HG03342 (cell line): Measurements from ENCODE around the gene DENND2A.
"Not testable (repeated sequence)": the region's sequence is repeated elsewhere in the genome, so short reads cannot be mapped to it uniquely, and the experiment has no call there.

Source experiments
- ATAC-seq: cut with Tn5 transposase; IDR thresholded peaks from one replicate; pipeline ENCODE4 v1.9.1; 2021; ENCODE audit warnings: mild to moderate bottlenecking, moderate library complexity; ENCODE audit not compliant: unreplicated experiment

The DENND2A gene

GRCh38 chr7:140623980-140624379 is 16.6 kb downstream of the DENND2A start:
- no peak for ATAC-seq

GRCh38 chr7:140621401-140622021 is 19.1 kb downstream of the DENND2A start:
- no peak for ATAC-seq

GRCh38 chr7:140619915-140620510 is 20.6 kb downstream of the DENND2A start:
- ATAC-seq, result not testable (repeated sequence)

GRCh38 chr7:140619176-140619575 is 21.4 kb downstream of the DENND2A start:
- ATAC-seq, result no peak

- no peak for ATAC-seq
These were observed 22.3 kb downstream of the DENND2A start for GRCh38 chr7:140618306-140618705.

GRCh38 chr7:140617081-140617480 is 23.5 kb downstream of the DENND2A start:
- ATAC-seq, result no peak

GRCh38 chr7:140616328-140616727 is 24.3 kb downstream of the DENND2A start:
- no peak for ATAC-seq

GRCh38 chr7:140611641-140612040 is 29.0 kb downstream of the DENND2A start:
- ATAC-seq, result no peak

GRCh38 chr7:140610204-140611165 is 30.1 kb downstream of the DENND2A start:
- no peak for ATAC-seq

- ATAC-seq, result no peak
These were observed 31.0 kb downstream of the DENND2A start for GRCh38 chr7:140609646-140610045.

GRCh38 chr7:140607441-140607989 is 33.1 kb downstream of the DENND2A start:
- ATAC-seq, result no peak

GRCh38 chr7:140605337-140605736 is 35.3 kb downstream of the DENND2A start:
- no peak for ATAC-seq

GRCh38 chr7:140604760-140605159 is 35.9 kb downstream of the DENND2A start:
- ATAC-seq, result no peak

- ATAC-seq, result no peak
These were observed 36.5 kb downstream of the DENND2A start for GRCh38 chr7:140604076-140604475.

- no peak for ATAC-seq
These were observed 38.9 kb downstream of the DENND2A start for GRCh38 chr7:140601566-140602174.

- ATAC-seq, result no peak
These were observed 40.3 kb downstream of the DENND2A start for GRCh38 chr7:140600341-140600740.

GRCh38 chr7:140597428-140597949 is 43.1 kb downstream of the DENND2A start:
- no peak for ATAC-seq

GRCh38 chr7:140596519-140597427 is 43.8 kb downstream of the DENND2A start:
- ATAC-seq, result no peak

- ATAC-seq, result no peak
These were observed 45.0 kb downstream of the DENND2A start for GRCh38 chr7:140595468-140596092.
